Muscle layer of duodenum (tissue), 2 donors: Measurements from ENCODE around the gene KCNQ5.

ENCODE experiments used
- H3K27ac ChIP-seq: one replicate; pipeline ENCODE4 v1.7.0; 2013; ENCODE audit warnings: mild to moderate bottlenecking, low read length
- H3K27me3 ChIP-seq: one replicate; pipeline ENCODE4 v1.7.0; 2013; ENCODE audit warnings: low read depth, mild to moderate bottlenecking, control low read depth, low read length
- H3K36me3 ChIP-seq, 2 donors: one replicate each; pipeline ENCODE4 v1.7.0; 2013; ENCODE audit warnings: low read length in 2 of 2, control low read depth in 1 of 2, mild to moderate bottlenecking in 1 of 2; ENCODE audit not compliant: insufficient read depth in 2 of 2, control insufficient read depth in 1 of 2
- H3K4me1 ChIP-seq, 2 donors: one replicate each; pipeline ENCODE4 v1.7.0; 2013; ENCODE audit warnings: low read length in 2 of 2, mild to moderate bottlenecking in 2 of 2, control low read depth in 1 of 2, moderate library complexity in 1 of 2; ENCODE audit not compliant: insufficient read depth in 2 of 2, control insufficient read depth in 1 of 2
- H3K4me3 ChIP-seq, 2 donors: one replicate each; pipeline ENCODE4 v1.7.0; 2013; ENCODE audit warnings: low read length in 2 of 2, low read depth in 1 of 2, mild to moderate bottlenecking in 1 of 2
- H3K9me3 ChIP-seq, 2 donors: one replicate each; pipeline ENCODE4 v1.7.0; 2013; ENCODE audit warnings: low read length in 2 of 2, control low read depth in 1 of 2, mild to moderate bottlenecking in 1 of 2; ENCODE audit not compliant: control insufficient read depth in 1 of 2
- donor health status: healthy.

The KCNQ5 gene

DNA sequence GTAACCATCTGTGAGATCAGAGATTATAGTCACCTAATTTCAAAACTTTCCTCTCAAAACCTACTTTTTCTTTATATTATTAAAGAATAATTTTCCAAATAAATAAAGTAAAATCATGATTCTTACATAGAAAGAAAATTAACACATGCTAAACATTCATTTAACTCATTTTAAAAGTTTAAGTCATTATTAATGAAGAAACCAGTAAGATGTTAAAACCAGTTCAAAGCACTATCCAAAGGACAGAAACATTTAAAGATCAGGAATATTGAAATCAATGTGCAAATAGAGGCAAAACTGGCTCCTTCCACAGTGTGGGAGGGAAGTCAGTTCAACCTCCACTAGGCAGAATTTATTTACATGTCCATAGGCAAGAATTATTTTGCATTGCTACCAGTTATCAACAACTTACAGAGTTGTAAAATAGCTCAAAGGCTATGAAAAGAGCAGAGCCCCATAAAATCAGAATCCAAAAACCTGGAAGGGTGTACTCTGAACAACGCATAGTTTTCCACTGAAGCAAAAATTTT is 456.5 kb downstream of the KCNQ5 start:
- Histone ChIP-seq H3K27ac (no peak overlapping the region), H3K4me1 (no peaks in the 10 kb centered on the region), H3K36me3 (no peaks in the 10 kb centered on the region), H3K4me3 (no peak overlapping the region), H3K27me3 (no peaks in the 10 kb centered on the region), H3K9me3 (no peaks in the 10 kb centered on the region)

DNA sequence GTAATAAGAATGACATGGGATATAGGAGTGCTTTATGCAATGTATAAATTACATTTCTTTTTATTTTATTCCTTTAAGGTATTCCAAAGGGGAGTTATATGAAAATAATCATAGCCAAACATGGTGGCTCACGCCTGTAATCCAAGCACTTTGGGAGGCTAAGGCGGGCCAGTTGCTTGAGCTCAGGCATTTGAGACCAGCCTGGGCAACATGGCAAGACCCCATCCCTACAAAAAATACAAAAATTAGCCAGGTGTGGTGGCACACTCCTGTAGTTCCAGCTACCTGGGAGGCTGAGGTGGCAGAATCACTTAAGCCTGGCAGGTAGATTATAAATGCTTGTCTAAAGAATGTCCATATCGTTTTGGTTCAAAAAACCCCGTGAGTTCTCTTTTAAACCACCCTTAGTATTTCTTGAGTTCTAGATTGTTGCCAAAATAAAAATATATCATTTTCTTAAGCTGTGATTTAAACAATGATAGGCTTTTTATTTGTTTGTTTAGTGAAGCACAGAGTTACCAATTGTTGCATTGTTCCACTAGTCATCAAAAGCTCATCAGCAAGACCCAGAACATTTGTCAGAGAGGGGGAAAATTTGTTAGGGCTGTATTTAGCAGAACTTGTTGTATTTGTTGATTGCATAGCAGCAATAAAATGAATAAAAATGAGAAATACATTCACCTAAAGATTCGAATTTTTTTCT is 457.2 kb downstream of the KCNQ5 start:
- Histone ChIP-seq H3K27me3 (no peaks in the 10 kb centered on the region), H3K9me3 (no peaks in the 10 kb centered on the region), H3K36me3 (no peaks in the 10 kb centered on the region), H3K4me1 (no peaks in the 10 kb centered on the region), H3K4me3 (no peak overlapping the region), H3K27ac (no peak overlapping the region)

DNA sequence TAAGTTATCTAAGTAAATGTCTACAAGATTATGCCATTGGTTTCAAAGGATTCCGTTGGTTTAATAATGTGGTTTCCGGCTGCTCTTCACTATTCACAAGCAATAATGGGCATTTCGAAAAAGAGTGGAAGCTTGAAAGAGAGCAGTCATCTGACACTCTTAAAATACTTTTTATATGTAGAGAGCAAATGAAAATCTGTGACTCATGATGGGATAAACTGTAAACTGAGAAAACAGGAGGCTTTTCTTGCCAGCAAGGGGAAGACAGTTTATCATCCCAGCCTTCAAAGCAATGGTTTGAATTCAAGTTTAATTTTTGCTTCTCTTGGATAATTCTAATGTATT is 457.7 kb downstream of the KCNQ5 start:
- no peak overlapping the region for H3K27ac ChIP-seq
- H3K4me1 ChIP-seq, result no peaks in the 10 kb centered on the region
- H3K4me3 ChIP-seq, result no peak overlapping the region
- no peaks in the 10 kb centered on the region for H3K36me3 ChIP-seq
- H3K9me3 ChIP-seq, result no peaks in the 10 kb centered on the region
- H3K27me3 ChIP-seq, result no peaks in the 10 kb centered on the region

DNA sequence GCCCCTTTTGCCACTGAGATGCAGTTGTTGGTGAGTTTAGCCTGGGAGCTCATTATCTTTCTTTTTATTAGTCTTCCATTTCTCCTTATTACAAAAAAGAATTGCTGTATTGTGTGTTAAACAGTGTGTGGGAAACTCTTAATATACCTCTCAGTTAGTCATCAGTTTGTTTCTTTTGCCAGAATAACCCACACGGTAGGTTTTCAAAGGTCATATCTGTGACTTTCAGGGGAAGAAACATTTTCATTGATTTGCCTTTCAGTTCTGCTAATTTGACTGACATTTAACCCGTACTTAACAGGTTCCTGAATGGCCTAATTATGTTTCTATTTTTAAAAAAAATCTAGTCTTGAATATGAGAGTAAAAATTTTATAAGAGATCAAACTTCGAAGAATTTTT is 458.1 kb downstream of the KCNQ5 start:
- no peak overlapping the region for H3K4me3 ChIP-seq
- H3K27ac ChIP-seq, result no peak overlapping the region

DNA sequence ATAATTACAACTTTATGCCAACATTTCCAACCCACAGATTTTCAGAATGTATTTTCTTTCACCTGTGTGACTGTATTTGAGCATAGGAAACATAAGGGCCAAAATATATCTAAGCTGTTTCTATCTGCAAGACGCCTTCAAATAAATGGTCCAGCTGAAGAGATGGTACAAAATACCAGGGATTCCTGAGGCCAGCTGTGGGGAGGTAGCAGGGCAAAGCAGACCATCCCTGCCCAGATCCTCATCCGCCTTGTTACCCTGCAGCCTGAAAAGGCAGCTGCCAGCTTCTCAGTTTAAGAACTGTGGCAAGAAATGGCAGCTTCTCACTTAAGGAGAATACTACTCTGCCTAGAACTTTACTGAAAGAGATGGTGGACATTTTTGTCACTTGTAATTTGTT is 460.1 kb downstream of the KCNQ5 start:
- H3K4me1 ChIP-seq, result no peaks in the 10 kb centered on the region
- no peak overlapping the region for H3K27ac ChIP-seq
- H3K4me3 ChIP-seq, result no peak overlapping the region
- H3K36me3 ChIP-seq, result no peaks in the 10 kb centered on the region
- no peaks in the 10 kb centered on the region for H3K9me3 ChIP-seq
- no peaks in the 10 kb centered on the region for H3K27me3 ChIP-seq

More for the DNA sequence above, 458.1 kb downstream of the KCNQ5 start:
- Histone ChIP-seq H3K9me3 (no peaks in the 10 kb centered on the region), H3K4me1 (no peaks in the 10 kb centered on the region), H3K27me3 (no peaks in the 10 kb centered on the region), H3K36me3 (no peaks in the 10 kb centered on the region)

DNA sequence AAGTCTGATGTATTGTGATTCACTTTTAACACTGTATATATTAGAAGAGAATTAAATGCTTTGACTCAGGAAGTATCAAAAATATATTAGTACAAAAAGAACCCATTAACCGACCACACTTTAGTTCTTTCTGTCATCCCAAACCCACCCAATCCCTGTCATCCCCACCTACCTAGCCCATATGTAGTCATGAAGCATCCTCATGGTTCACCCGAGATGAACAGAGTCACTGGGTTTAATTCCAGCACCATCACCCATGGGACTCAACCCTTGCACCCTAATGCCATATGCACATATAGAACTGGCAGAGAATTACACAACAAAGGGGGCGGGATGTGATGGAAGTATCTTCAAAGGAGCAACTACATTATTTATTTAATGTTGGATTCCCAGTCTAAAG is 462.0 kb downstream of the KCNQ5 start:
- no peaks in the 10 kb centered on the region for H3K4me1 ChIP-seq
- H3K36me3 ChIP-seq, result no peaks in the 10 kb centered on the region
- no peaks in the 10 kb centered on the region for H3K27me3 ChIP-seq
- no peaks in the 10 kb centered on the region for H3K9me3 ChIP-seq
- no peak overlapping the region for H3K4me3 ChIP-seq
- H3K27ac ChIP-seq, result no peak overlapping the region

DNA sequence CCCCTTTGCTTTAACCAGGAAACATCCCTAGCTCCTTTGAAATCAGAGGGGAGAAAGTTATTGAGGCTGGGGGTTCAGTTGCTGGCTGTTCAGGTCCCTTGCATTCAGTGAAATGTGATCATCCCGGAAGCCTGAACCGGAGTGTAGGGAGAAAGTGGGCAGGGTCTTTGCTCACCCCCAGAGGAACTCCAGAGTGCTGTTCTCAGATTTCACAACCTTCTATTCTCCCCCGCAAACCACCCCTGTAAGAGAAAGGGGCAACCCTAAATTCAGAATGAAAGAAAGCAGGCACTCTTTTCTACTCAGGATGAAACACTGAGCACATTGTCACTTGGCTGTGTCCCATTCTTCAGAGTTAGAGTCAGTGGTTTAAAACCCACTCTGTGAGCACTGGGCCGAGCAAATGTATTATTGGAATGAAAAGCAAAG is 463.6 kb downstream of the KCNQ5 start:
- Histone ChIP-seq H3K4me1 (no peaks in the 10 kb centered on the region), H3K27me3 (no peaks in the 10 kb centered on the region), H3K36me3 (no peaks in the 10 kb centered on the region), H3K9me3 (no peaks in the 10 kb centered on the region), H3K4me3 (no peak overlapping the region), H3K27ac (no peak overlapping the region)

DNA sequence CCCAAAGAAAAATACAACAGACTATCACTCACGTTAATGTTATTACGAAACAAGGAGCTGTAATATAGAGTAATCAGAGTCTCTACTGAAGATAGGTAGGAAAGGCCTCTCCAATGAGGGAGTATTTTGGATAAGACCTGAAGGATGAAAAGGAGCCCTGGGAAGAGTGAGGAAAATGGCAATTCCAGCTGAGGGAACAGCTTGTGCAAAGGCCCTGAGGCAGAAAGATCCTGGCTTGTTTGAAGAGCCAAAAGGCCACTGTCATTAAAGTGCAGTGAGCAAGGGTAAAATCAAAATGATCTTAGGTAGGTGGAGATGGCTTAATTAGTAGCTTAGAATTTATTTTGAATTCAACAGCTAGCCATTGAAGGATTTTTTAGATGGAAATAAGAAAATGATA is 464.9 kb downstream of the KCNQ5 start:
- no peaks in the 10 kb centered on the region for H3K4me1 ChIP-seq
- H3K9me3 ChIP-seq, result no peaks in the 10 kb centered on the region
- H3K27me3 ChIP-seq, result no peaks in the 10 kb centered on the region
- no peak overlapping the region for H3K4me3 ChIP-seq
- H3K36me3 ChIP-seq, result no peaks in the 10 kb centered on the region
- H3K27ac ChIP-seq, result no peak overlapping the region

DNA sequence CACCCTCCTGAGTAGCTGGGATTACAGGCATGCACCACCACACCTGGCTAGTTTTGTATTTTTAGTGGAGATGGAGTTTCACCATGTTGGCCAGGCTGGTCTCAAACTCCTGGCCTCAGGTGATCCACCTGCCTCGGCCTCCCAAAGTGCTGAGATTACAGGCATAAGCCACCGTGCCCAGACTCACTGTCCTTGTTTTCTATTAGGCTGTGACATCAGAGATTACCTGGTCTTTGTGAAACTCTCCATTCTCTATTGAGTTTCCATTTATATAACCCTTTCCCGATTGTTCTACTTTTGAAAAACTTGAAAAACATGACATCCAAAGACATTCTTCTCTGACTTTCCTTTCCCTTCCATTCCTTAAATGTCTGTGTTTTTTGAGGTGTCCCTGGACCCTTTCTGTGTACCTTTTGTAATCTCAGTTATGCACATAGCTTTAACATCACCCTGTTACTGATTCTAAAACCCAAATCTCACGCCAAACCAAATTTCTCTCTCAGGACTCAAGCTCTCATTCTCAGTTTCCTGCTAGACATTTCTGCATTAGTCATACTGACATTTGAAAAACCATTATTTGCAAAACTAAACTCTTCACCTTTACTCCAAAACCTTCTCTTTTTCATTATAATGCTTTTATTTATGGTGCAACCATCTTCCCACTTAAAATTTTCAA is 466.4 kb downstream of the KCNQ5 start:
- Histone ChIP-seq H3K4me3 (no peak overlapping the region), H3K9me3 (no peaks in the 10 kb centered on the region), H3K27me3 (no peaks in the 10 kb centered on the region), H3K27ac (no peak overlapping the region), H3K4me1 (no peaks in the 10 kb centered on the region), H3K36me3 (no peaks in the 10 kb centered on the region)

DNA sequence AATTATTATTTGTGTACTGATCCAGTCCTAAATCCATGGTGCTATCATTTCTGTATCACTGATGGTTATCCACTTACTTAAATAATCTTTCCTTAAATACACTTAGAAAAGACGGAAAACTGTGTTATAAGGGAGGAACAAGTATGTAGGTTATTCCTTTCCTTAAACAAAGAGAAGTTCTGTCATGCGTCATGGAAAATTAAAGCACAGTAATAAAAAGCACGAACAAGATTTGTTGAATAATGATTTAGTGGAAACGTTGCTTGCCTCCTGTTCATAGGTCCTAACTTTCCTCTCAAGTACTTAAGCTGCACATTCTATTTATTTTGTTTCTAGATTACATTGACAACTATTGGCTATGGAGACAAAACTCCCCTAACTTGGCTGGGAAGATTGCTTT is 483.1 kb downstream of the KCNQ5 start:
- Histone ChIP-seq H3K9me3 (no peaks in the 10 kb centered on the region), H3K4me3 (no peak overlapping the region), H3K27me3 (no peaks in the 10 kb centered on the region), H3K4me1 (no peaks in the 10 kb centered on the region), H3K27ac (no peak overlapping the region), H3K36me3 (no peaks in the 10 kb centered on the region)

DNA sequence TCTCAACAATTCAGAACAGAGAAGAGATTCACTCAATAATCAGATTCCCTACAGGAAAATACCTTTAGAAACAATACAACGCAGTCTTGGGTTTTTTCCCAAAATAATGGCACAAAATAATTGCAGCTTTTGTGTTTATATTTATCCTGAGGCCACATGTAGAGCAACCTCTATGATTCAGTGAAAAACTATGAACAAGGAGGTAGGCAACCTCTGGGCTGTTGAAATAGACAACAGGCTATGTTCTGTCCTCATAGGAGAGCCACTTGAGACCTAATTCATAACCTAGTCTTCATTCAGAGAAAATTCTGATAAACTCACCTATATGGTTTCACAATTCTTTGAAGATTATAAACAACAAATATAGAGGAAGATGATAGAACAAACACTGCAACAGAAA is 485.2 kb downstream of the KCNQ5 start:
- Histone ChIP-seq H3K4me3 (no peak overlapping the region), H3K27ac (no peak overlapping the region), H3K36me3 (no peaks in the 10 kb centered on the region), H3K27me3 (no peaks in the 10 kb centered on the region), H3K9me3 (no peaks in the 10 kb centered on the region), H3K4me1 (no peaks in the 10 kb centered on the region)

DNA sequence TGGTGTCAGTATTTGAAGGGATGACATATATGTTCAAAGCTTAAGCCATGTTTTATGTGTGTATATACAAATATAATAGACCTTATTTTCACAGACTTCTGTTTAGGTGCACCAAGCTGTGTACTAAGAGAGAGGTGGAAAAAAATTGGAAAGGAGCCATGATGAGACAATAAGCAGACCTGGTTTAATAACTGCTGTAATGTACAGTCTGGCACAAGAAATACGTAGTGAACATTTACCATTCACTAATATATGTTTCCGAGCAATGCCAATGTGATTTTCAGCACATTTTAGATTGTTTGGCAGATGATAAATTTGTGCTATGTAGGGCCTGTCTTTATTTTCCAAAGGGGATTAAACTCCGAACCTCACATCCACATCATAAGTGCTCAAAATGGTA is 487.1 kb downstream of the KCNQ5 start:
- Histone ChIP-seq H3K9me3 (no peaks in the 10 kb centered on the region), H3K36me3 (no peaks in the 10 kb centered on the region), H3K27me3 (no peaks in the 10 kb centered on the region), H3K4me3 (no peak overlapping the region), H3K27ac (no peak overlapping the region), H3K4me1 (no peaks in the 10 kb centered on the region)
